H1 (cell line): Measurements from ENCODE around the gene MIPEP. TPM values are rescaled to one million over a fixed set of nuclear protein-coding genes. Genes with fewer than 3 reads are reported as not detected.

Experiments used
- CTCF ChIA-PET: fragments of 300-600 bp; sonication (Branson Sonifier 250); formaldehyde crosslinking; loops from one replicate; lab custom pipeline; 2021; ENCODE audit not compliant: partially characterized antibody; lab: Charles Lee
- POLR2A ChIA-PET: fragments of 300-600 bp; sonication (Branson Sonifier 250); formaldehyde crosslinking; loops from one replicate; lab custom pipeline; 2021; ENCODE audit warnings: inconsistent platforms; ENCODE audit not compliant: partially characterized antibody; lab: Charles Lee
- DNase-seq, 2 experiments: peaks; one replicate each; pipeline versions ENCODE4 v3.0.0 to v3.0.0-alpha.2; 2010 to 2022; ENCODE audit warnings: low spot score in 2 of 2, low read depth in 1 of 2, mixed read lengths in 1 of 2
- FAIRE-seq: peaks from 2 replicates; lab custom pipeline; 2011; peaks lifted over from hg19 to GRCh38; lab: Jason Lieb, UNC
- H2AFZ ChIP-seq: 2 replicates; pipeline ENCODE4 v1.8.1; 2012; ENCODE audit warnings: low read length, inconsistent platforms
- H2AK5ac ChIP-seq: 2 replicates; pipeline ENCODE4 v1.6.1; 2013; ENCODE audit warnings: low read depth, low read length
- H2BK120ac ChIP-seq: replicated peaks from 2 replicates; pipeline ENCODE3; 2013; ENCODE audit warnings: low read depth, low read length, inconsistent platforms
- H2BK12ac ChIP-seq: 2 replicates; pipeline ENCODE4 v1.6.1; 2013; ENCODE audit warnings: low read depth, low read length
- H2BK15ac ChIP-seq: 2 replicates; pipeline ENCODE4 v1.6.1; 2013; ENCODE audit warnings: low read length
- H2BK20ac ChIP-seq: 2 replicates; pipeline ENCODE4 v1.6.1; 2013; ENCODE audit warnings: low read length
- H2BK5ac ChIP-seq: 2 replicates; pipeline ENCODE4 v1.6.1; 2013; ENCODE audit warnings: low read depth, low read length
- H3K14ac ChIP-seq: 2 replicates; pipeline ENCODE4 v1.6.1; 2013; ENCODE audit warnings: inconsistent platforms; ENCODE audit not compliant: insufficient read length
- H3K18ac ChIP-seq: 2 replicates; pipeline ENCODE4 v1.6.1; 2013; ENCODE audit warnings: low read length; ENCODE audit errors: extremely low read depth
- H3K23ac ChIP-seq: 2 replicates; pipeline ENCODE4 v1.6.1; 2013; ENCODE audit warnings: inconsistent platforms; ENCODE audit not compliant: insufficient read length
- H3K23me2 ChIP-seq: 2 replicates; pipeline ENCODE4 v1.6.1; 2013; ENCODE audit warnings: low read depth, low read length
- H3K27ac ChIP-seq: 2 replicates; pipeline ENCODE4 v1.6.1; 2011; ENCODE audit warnings: low read depth, low read length, inconsistent platforms
- H3K27me3 ChIP-seq, 4 experiments: replicated peaks in 1 of 4; 1 replicate in 1 of 4; 2 replicates in 3 of 4; pipeline versions ENCODE4 v1.6.1 to v1.8.1; 2011 to 2013; ENCODE audit warnings: low read length in 3 of 4, mild to moderate bottlenecking in 3 of 4, inconsistent platforms in 2 of 4, mixed read lengths in 2 of 4, moderate library complexity in 1 of 4; ENCODE audit not compliant: control insufficient read depth in 3 of 4, insufficient read depth in 3 of 4; ENCODE audit errors: extremely low read depth in 1 of 4
- H3K36me3 ChIP-seq, 4 experiments: 2 replicates each; pipeline versions ENCODE4 v1.6.1 to v1.8.1; 2011 to 2013; ENCODE audit warnings: mild to moderate bottlenecking in 4 of 4, low read length in 3 of 4, moderate library complexity in 2 of 4, control low read depth in 1 of 4, inconsistent platforms in 1 of 4; ENCODE audit not compliant: insufficient read depth in 4 of 4, control insufficient read depth in 2 of 4
- H3K4ac ChIP-seq: replicated peaks from 2 replicates; pipeline ENCODE3; 2013; ENCODE audit warnings: low read length, low read depth, mixed read lengths, inconsistent platforms; ENCODE audit not compliant: insufficient read length
- H3K4me1 ChIP-seq, 4 experiments: replicated peaks in 1 of 4; 1 replicate in 1 of 4; 2 replicates in 3 of 4; pipeline versions ENCODE4 v1.6.1 to v1.8.1; 2011 to 2013; ENCODE audit warnings: low read length in 3 of 4, inconsistent platforms in 2 of 4, mixed read lengths in 1 of 4; ENCODE audit not compliant: insufficient read depth in 4 of 4, control insufficient read depth in 3 of 4
- H3K4me2 ChIP-seq, 2 experiments: 2 replicates each; pipeline versions ENCODE4 v1.6.1 to v1.8.1; 2011 to 2013; ENCODE audit warnings: low read depth in 2 of 2, low read length in 2 of 2, control low read depth in 1 of 2, inconsistent platforms in 1 of 2, mild to moderate bottlenecking in 1 of 2; ENCODE audit not compliant: insufficient read depth in 1 of 2
- H3K4me3 ChIP-seq, 4 experiments: fragments of 200-600, 300-600 bp in 1 of 4; sonication (generic), shearing (Covaris generic), sonication (Bioruptor Twin) in 1 of 4; 2 replicates each; pipeline versions ENCODE4 v1.5.1 to v1.8.1; 2011 to 2016; ENCODE audit warnings: low read length in 4 of 4, low read depth in 3 of 4, control low read depth in 2 of 4, inconsistent platforms in 2 of 4, mild to moderate bottlenecking in 2 of 4, mixed read lengths in 1 of 4, moderate library complexity in 1 of 4; ENCODE audit not compliant: insufficient read depth in 2 of 4; ENCODE audit errors: extremely low read depth in 1 of 4
- H3K56ac ChIP-seq: replicated peaks from 2 replicates; pipeline ENCODE3; 2013; ENCODE audit warnings: low read depth, mild to moderate bottlenecking, mixed read lengths, low read length, inconsistent platforms; ENCODE audit not compliant: insufficient read length
- H3K79me1 ChIP-seq: 2 replicates; pipeline ENCODE4 v1.6.1; 2013; ENCODE audit warnings: low read depth, low read length, control low read depth
- H3K79me2 ChIP-seq, 2 experiments: 2 replicates each; pipeline versions ENCODE4 v1.6.1 to v1.8.1; 2012 to 2013; ENCODE audit warnings: low read length in 2 of 2, mild to moderate bottlenecking in 2 of 2, inconsistent platforms in 1 of 2; ENCODE audit not compliant: insufficient read depth in 2 of 2, control insufficient read depth in 1 of 2
- H3K9ac ChIP-seq, 4 experiments: replicated peaks in 1 of 4; 1 replicate in 1 of 4; 2 replicates in 3 of 4; pipeline versions ENCODE4 v1.6.1 to v1.8.1; 2011 to 2013; ENCODE audit warnings: low read depth in 3 of 4, low read length in 3 of 4, control low read depth in 2 of 4, mild to moderate bottlenecking in 2 of 4, moderate library complexity in 2 of 4, inconsistent platforms in 1 of 4; ENCODE audit errors: extremely low read depth in 1 of 4
- H3K9me3 ChIP-seq, 2 experiments: 2 replicates each; pipeline versions ENCODE4 v1.6.1 to v1.8.1; 2012 to 2013; ENCODE audit warnings: mild to moderate bottlenecking in 2 of 2, moderate library complexity in 2 of 2, control low read depth in 1 of 2, inconsistent platforms in 1 of 2, low read depth in 1 of 2, low read length in 1 of 2, mixed read lengths in 1 of 2; ENCODE audit not compliant: insufficient read depth in 2 of 2
- H4K20me1 ChIP-seq, 2 experiments: replicated peaks in 1 of 2; 2 replicates each; pipeline versions ENCODE3 to v1.8.1; 2011 to 2013; ENCODE audit warnings: inconsistent platforms in 2 of 2, low read length in 2 of 2, mild to moderate bottlenecking in 1 of 2; ENCODE audit not compliant: insufficient read depth in 2 of 2, control insufficient read depth in 1 of 2
- H4K5ac ChIP-seq: 2 replicates; pipeline ENCODE4 v1.6.1; 2013; ENCODE audit warnings: low read length, low read depth, mixed read lengths, inconsistent platforms; ENCODE audit not compliant: insufficient read length
- H4K8ac ChIP-seq: 2 replicates; pipeline ENCODE4 v1.8.0; 2013; ENCODE audit warnings: mild to moderate bottlenecking, moderate library complexity, low read length, inconsistent platforms; ENCODE audit not compliant: insufficient read depth; ENCODE audit errors: extremely low read depth
- H4K91ac ChIP-seq: replicated peaks from 2 replicates; pipeline ENCODE3; 2013; ENCODE audit warnings: low read length, mixed read lengths, inconsistent platforms; ENCODE audit not compliant: insufficient read length
- ASH2L ChIP-seq: fragments of 200-600, 300-600 bp; sonication (generic); IDR thresholded peaks from one replicate; pipeline ENCODE4 v1.7.1; 2017; ENCODE audit warnings: low read length
- BCL11A ChIP-seq, 2 experiments: IDR thresholded peaks; one replicate each; pipeline ENCODE4 v1.6.1; 2011; ENCODE audit warnings: low read depth in 2 of 2, low read length in 2 of 2, mild to moderate bottlenecking in 2 of 2
- GABPA ChIP-seq: IDR thresholded peaks from 2 replicates; pipeline ENCODE4 v1.6.1; 2011; ENCODE audit warnings: mild to moderate bottlenecking, low read length, moderate library complexity, borderline replicate concordance; ENCODE audit not compliant: insufficient read depth
- HDAC6 ChIP-seq: IDR thresholded peaks from one replicate; pipeline ENCODE4 v1.7.1; 2012; ENCODE audit warnings: low read depth, mild to moderate bottlenecking, inconsistent platforms, low read length, moderate library complexity
- KDM5A ChIP-seq: fragments of 200-600 bp; IDR thresholded peaks from 2 replicates; pipeline ENCODE4 v1.7.1; 2012; ENCODE audit warnings: mild to moderate bottlenecking, low read length, inconsistent platforms, mixed read lengths
- NRF1 ChIP-seq: IDR thresholded peaks from 2 replicates; pipeline ENCODE4 v1.6.1; 2011; ENCODE audit warnings: mild to moderate bottlenecking, low read depth, low read length, improper control_type of control experiment
- RFX5 ChIP-seq: IDR thresholded peaks from 2 replicates; pipeline ENCODE4 v1.6.1; 2011; ENCODE audit warnings: low read depth, low read length, improper control_type of control experiment, borderline replicate concordance
- SIN3A ChIP-seq, 2 experiments: IDR thresholded peaks in 1 of 2; conservative IDR thresholded peaks in 1 of 2; 2 replicates each; pipeline ENCODE4 v1.6.1; 2011 to 2012; ENCODE audit warnings: low read length in 2 of 2, improper control_type of control experiment in 1 of 2, low read depth in 1 of 2, mild to moderate bottlenecking in 1 of 2
- SP2 ChIP-seq: IDR thresholded peaks from 2 replicates; pipeline ENCODE4 v1.6.1; 2012; ENCODE audit warnings: mild to moderate bottlenecking, low read length, inconsistent platforms
- TAF1 ChIP-seq: IDR thresholded peaks from 2 replicates; pipeline ENCODE4 v1.6.1; 2011; ENCODE audit warnings: mild to moderate bottlenecking, low read depth, low read length
- WGBS, 2 experiments: shearing (Covaris generic) in 1 of 2; methylation state at CpG; one replicate each; pipeline versions ENCODE4 v1.1.6 to v1.1.7; 2013 to 2015; ENCODE audit warnings: low lambda C conversion rate in 2 of 2, mixed read lengths in 2 of 2, inconsistent platforms in 1 of 2, low coverage in 1 of 2, missing lambda C conversion rate in 1 of 2; ENCODE audit not compliant: insufficient replicate concordance in 2 of 2, insufficient coverage in 1 of 2, insufficient read length in 1 of 2; ENCODE audit errors: extremely low coverage in 1 of 2, missing lambda C conversion rate in 1 of 2; 5-methylcytosine and 5-hydroxymethylcytosine counted together
- polyA plus RNA-seq, 7 experiments: library from polyadenylated mRNA; depleted of rRNA in 3 of 7; stranded (reverse) in 5 of 7; unstranded in 2 of 7; fragments of >200 nt in 5 of 7; fragments of 200-250 nt in 2 of 7; gene quantifications; 1 replicate in 5 of 7; 2 replicates in 1 of 7; 4 replicates in 1 of 7; pipeline versions ENCODE4 v1.2.1 to v1.2.3, GENCODE V29; 2011 to 2013; ENCODE audit warnings: missing spikeins in 2 of 7, mixed read lengths in 2 of 7
- total RNA-seq: library from RNA; stranded (reverse); fragmentation: NEBNext Ultra II Directional; extraction: Animal tissue kit (Norgen Biotek cat#: 25700); gene quantifications from 2 replicates; pipeline ENCODE4 v1.2.1, GENCODE V29; 2021
- TF ChIP-seq, protein P1 (sequence below), 3 experiments: IDR thresholded peaks; 1 replicate in 2 of 3; 2 replicates in 1 of 3; pipeline versions ENCODE4 v1.5.1 to v1.6.1; 2011; ENCODE audit warnings: low read length in 3 of 3, mild to moderate bottlenecking in 3 of 3, inconsistent platforms in 2 of 3, low read depth in 1 of 3, moderate library complexity in 1 of 3; ENCODE audit not compliant: insufficient read depth in 1 of 3; ENCODE audit errors: control extremely low read depth in 1 of 3
- TF ChIP-seq, protein P2 (sequence below): IDR thresholded peaks from 2 replicates; pipeline ENCODE4 v1.6.1; 2012; ENCODE audit warnings: inconsistent platforms

The MIPEP gene
- total and polyA plus RNA-seq, 2 of the 8 experiments (the other 6 are each of a cell fraction or from before 2014, with no cell fraction given) = 24.0 to 24.2 TPM

DNA sequence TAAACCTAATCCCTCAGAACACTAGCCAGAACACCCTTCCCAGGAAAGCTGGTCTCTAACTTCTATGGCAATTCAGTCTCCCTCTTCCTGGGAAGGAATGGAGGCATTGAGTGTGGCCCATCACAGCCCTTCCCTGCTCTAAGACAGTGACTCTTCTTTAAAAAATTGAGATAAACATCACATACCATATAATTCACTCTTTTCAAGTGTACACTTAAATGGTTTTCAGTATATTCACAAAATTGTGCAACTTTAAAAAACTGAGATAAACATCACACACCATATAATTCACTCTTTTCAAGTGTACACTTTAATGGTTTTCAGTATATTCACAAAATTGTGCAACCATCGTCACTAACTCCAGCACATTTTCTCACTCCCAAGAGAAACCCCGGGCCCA, 116.5 kb downstream of the MIPEP start:
- ChIA-PET CTCF (interaction anchor here (1.5 to 3.5 kb wide), 3 partner anchors 12 to 31 kb away, joined by 4 to 10 read pairs (median 6); no protein-coding TSS in a partner anchor), POLR2A (interaction anchor here (1.2 kb wide), 1 partner anchor 116 kb away, joined by 3 read pairs; no protein-coding TSS in a partner anchor)
- Histone ChIP-seq H3K27me3 (no peaks in the 10 kb centered on the region), H2BK120ac (no peak overlapping the region), H4K20me1 (no peaks in the 10 kb centered on the region), H4K91ac (no peak overlapping the region), H3K36me3 (no peaks in the 10 kb centered on the region), H3K79me2 (no peaks in the 10 kb centered on the region), H3K4me1 (no peaks in the 10 kb centered on the region), H4K5ac (no peak overlapping the region), H3K27ac (no peak overlapping the region)
- 42% methylated on average over 2 of the region's 2 CpGs; no CpG with 5 or more reads in 1 of the 2 experiments for WGBS, 2 experiments
- DNase-seq = no peak
- TF ChIP-seq, protein P1, sequence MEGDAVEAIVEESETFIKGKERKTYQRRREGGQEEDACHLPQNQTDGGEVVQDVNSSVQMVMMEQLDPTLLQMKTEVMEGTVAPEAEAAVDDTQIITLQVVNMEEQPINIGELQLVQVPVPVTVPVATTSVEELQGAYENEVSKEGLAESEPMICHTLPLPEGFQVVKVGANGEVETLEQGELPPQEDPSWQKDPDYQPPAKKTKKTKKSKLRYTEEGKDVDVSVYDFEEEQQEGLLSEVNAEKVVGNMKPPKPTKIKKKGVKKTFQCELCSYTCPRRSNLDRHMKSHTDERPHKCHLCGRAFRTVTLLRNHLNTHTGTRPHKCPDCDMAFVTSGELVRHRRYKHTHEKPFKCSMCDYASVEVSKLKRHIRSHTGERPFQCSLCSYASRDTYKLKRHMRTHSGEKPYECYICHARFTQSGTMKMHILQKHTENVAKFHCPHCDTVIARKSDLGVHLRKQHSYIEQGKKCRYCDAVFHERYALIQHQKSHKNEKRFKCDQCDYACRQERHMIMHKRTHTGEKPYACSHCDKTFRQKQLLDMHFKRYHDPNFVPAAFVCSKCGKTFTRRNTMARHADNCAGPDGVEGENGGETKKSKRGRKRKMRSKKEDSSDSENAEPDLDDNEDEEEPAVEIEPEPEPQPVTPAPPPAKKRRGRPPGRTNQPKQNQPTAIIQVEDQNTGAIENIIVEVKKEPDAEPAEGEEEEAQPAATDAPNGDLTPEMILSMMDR (IDR thresholded peaks at IDR 0.05; ENCODE audit: control extremely low read depth in 1 of 3, insufficient read depth in 1 of 3, low read depth in 1 of 3, low read length in 3 of 3) = no peak
- TF ChIP-seq BCL11A (IDR thresholded peaks at IDR 0.05; ENCODE audit: low read depth in 2 of 2, low read length in 2 of 2) = no peak
- TF ChIP-seq, protein P2, sequence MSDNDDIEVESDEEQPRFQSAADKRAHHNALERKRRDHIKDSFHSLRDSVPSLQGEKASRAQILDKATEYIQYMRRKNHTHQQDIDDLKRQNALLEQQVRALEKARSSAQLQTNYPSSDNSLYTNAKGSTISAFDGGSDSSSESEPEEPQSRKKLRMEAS = no peak
- no peak for TF ChIP-seq KDM5A
- TF ChIP-seq SIN3A (conservative IDR thresholded peaks at IDR 0.05 in 1 of 2, IDR thresholded peaks at IDR 0.05 in 1 of 2; ENCODE audit: low read depth in 1 of 2, low read length in 2 of 2) = no peak
- TF ChIP-seq ASH2L = no peak
- TF ChIP-seq RFX5 = no peak
- no peak for TF ChIP-seq GABPA
- no peak for TF ChIP-seq NRF1
- TF ChIP-seq HDAC6 = no peak
- no peak for TF ChIP-seq TAF1
- TF ChIP-seq SP2 = no peak
- TF ChIP-seq, all 59 proteins: peak for 0
- no peak overlapping the region for H3K9ac ChIP-seq
- no peaks in the 10 kb centered on the region for H3K79me1 ChIP-seq
- no peak overlapping the region for H3K4me2 ChIP-seq
- H3K4me3 ChIP-seq = no peak overlapping the region
- H2AK5ac ChIP-seq = no peak overlapping the region
- no peak overlapping the region for H3K23ac ChIP-seq
- H2BK20ac ChIP-seq = no peak overlapping the region
- no peak overlapping the region for H3K14ac ChIP-seq
- H3K4ac ChIP-seq = no peak overlapping the region
- no peak overlapping the region for H3K56ac ChIP-seq
- H3K9me3 ChIP-seq = no peaks in the 10 kb centered on the region
- no peak overlapping the region for H2AFZ ChIP-seq
- H3K18ac ChIP-seq = no peak overlapping the region
- no peak overlapping the region for H2BK5ac ChIP-seq
- H3K23me2 ChIP-seq = no peaks in the 10 kb centered on the region
- FAIRE-seq = no peak
- no peak overlapping the region for H2BK15ac ChIP-seq
- H2BK12ac ChIP-seq = no peak overlapping the region
- no peak overlapping the region for H4K8ac ChIP-seq
